K562 (cell line): ENCODE data around the gene MFSD12. TPM values are rescaled to one million over a fixed set of nuclear protein-coding genes. Genes with fewer than 3 reads are reported as not detected.

Experiments used
- ADNP ChIP-seq: fragments of 200-800 bp; sonication (Bioruptor generic); IDR thresholded peaks from 2 replicates; pipeline ENCODE4 v1.6.1; 2016; ENCODE audit warnings: missing genetic modification characterization, missing compliant biosample characterization
- CBX8 ChIP-seq: fragments of 200-600 bp; sonication (generic); IDR thresholded peaks from 2 replicates; pipeline ENCODE4 v1.6.1; 2012; ENCODE audit warnings: borderline replicate concordance, mixed run types, low read depth, mild to moderate bottlenecking, moderate library complexity, mixed read lengths, low read length, control low read depth, inconsistent platforms; ENCODE audit not compliant: poor library complexity, severe bottlenecking; ENCODE audit errors: extremely low read depth
- CHD4 ChIP-seq: fragments of 200-600 bp; sonication (generic); IDR thresholded peaks from 3 replicates; pipeline ENCODE4 v1.6.1; 2012; ENCODE audit warnings: low read depth, mild to moderate bottlenecking, mixed read lengths, low read length, inconsistent platforms; ENCODE audit not compliant: insufficient read depth, insufficient replicate concordance, poor library complexity, severe bottlenecking
- CREB1 ChIP-seq, 2 experiments: sonication (generic) in 1 of 2; formaldehyde crosslinking in 1 of 2; IDR thresholded peaks; 2 replicates each; pipeline versions ENCODE4 v1.6.1 to v1.8.0; 2012 to 2022; ENCODE audit warnings: inconsistent platforms in 1 of 2, mild to moderate bottlenecking in 1 of 2, missing genetic modification reagents in 1 of 2, moderate library complexity in 1 of 2
- FIP1L1 ChIP-seq: fragments of 200-400 bp; formaldehyde crosslinking; IDR thresholded peaks from 2 replicates; pipeline ENCODE4 v1.6.1; 2018; ENCODE audit warnings: mild to moderate bottlenecking, low read depth, low read length; ENCODE audit not compliant: poor library complexity, severe bottlenecking
- FOXJ2 ChIP-seq: fragments of 200-800 bp; sonication (Bioruptor generic); IDR thresholded peaks from 2 replicates; pipeline ENCODE4 v1.6.1; 2016; ENCODE audit warnings: missing genetic modification characterization, missing compliant biosample characterization
- FOXJ3 ChIP-seq: sonication (generic); formaldehyde crosslinking; IDR thresholded peaks from 2 replicates; pipeline ENCODE4 v1.4.0; 2020; ENCODE audit warnings: mild to moderate bottlenecking, missing genetic modification reagents
- GABPA ChIP-seq: fragments of 200-800 bp; sonication (Bioruptor generic); conservative IDR thresholded peaks from 2 replicates; pipeline ENCODE4 v1.6.1; 2016; ENCODE audit warnings: low read depth, missing genetic modification characterization, missing compliant biosample characterization
- NFE2 ChIP-seq: IDR thresholded peaks from 2 replicates; pipeline ENCODE4 v1.6.1; 2014; ENCODE audit warnings: antibody characterized with exemption, low read depth
- POLR2AphosphoS5 ChIP-seq: IDR thresholded peaks from 2 replicates; pipeline ENCODE4 v1.6.1; 2011; ENCODE audit warnings: mild to moderate bottlenecking, low read depth, low read length, moderate library complexity; ENCODE audit not compliant: control insufficient read depth, insufficient read depth
- RAD21 ChIP-seq, 2 experiments: fragments of 250-450 bp in 1 of 2; fragments of 450-650 bp in 1 of 2; sonication (Bioruptor Pico) in 1 of 2; formaldehyde crosslinking in 1 of 2; IDR thresholded peaks in 1 of 2; conservative IDR thresholded peaks in 1 of 2; 2 replicates each; pipeline versions ENCODE4 v1.4.0 to v1.8.0; 2020 to 2022; ENCODE audit warnings: mild to moderate bottlenecking in 2 of 2, moderate library complexity in 1 of 2
- RCOR1 ChIP-seq, 2 experiments: IDR thresholded peaks; 2 replicates each; pipeline ENCODE4 v1.6.1; 2012; ENCODE audit warnings: low read depth in 2 of 2, low read length in 2 of 2, borderline replicate concordance in 1 of 2, improper control_type of control experiment in 1 of 2
- ZNF174 ChIP-seq: fragments of 250-450 bp; sonication (Bioruptor Pico); IDR thresholded peaks from 2 replicates; pipeline ENCODE4 v1.4.0; 2020; ENCODE audit warnings: mild to moderate bottlenecking
- ZNF347 ChIP-seq: fragments of 450-650 bp; formaldehyde crosslinking; IDR thresholded peaks from 2 replicates; pipeline ENCODE4 v1.4.0; 2020; ENCODE audit warnings: low read depth, mild to moderate bottlenecking, moderate library complexity
- ZNF444 ChIP-seq: fragments of 250-450 bp; sonication (Bioruptor Pico); IDR thresholded peaks from 2 replicates; pipeline ENCODE4 v1.4.0; 2020; ENCODE audit warnings: mild to moderate bottlenecking, moderate library complexity
- ZNF445 ChIP-seq: fragments of 250-450 bp; sonication (Bioruptor Pico); IDR thresholded peaks from 2 replicates; pipeline ENCODE4 v1.4.0; 2020; ENCODE audit warnings: low read depth, mild to moderate bottlenecking, moderate library complexity
- polyA plus RNA-seq, 8 experiments: library from polyadenylated mRNA; depleted of rRNA in 4 of 8; stranded (reverse) in 5 of 8; unstranded in 3 of 8; fragments of >200 nt; fragmentation: Nextera tagmentation in 2 of 8; fragmentation: Illumina TruSeq in 1 of 8; extraction: Ambion mirVana in 2 of 8; extraction: Trizol in 1 of 8; gene quantifications; 2 replicates each; pipeline versions ENCODE4 v1.2.1 to v1.2.3, GENCODE V29; 2011 to 2014; ENCODE audit warnings: inconsistent platforms in 1 of 8, missing spikeins in 1 of 8
- total RNA-seq, 7 experiments: library from RNA; depleted of rRNA in 6 of 7; stranded (reverse); fragments of >200 nt in 6 of 7; fragmentation: Illumina TruSeq in 2 of 7; extraction: Trizol in 2 of 7; gene quantifications; 2 replicates each; pipeline versions ENCODE4 v1.2.1 to v1.2.3, GENCODE V29; 2011 to 2021; ENCODE audit warnings: low replicate concordance in 1 of 7
- TF ChIP-seq, protein P1 (sequence below): conservative IDR thresholded peaks from 2 replicates; pipeline ENCODE4 v1.6.1; 2011; ENCODE audit warnings: low read depth, mild to moderate bottlenecking, low read length; ENCODE audit not compliant: control insufficient read depth
- TF ChIP-seq, protein P2 (sequence below): fragments of 150-350 bp; conservative IDR thresholded peaks from 2 replicates; pipeline ENCODE4 v1.6.1; 2014; ENCODE audit warnings: low read length
- TF ChIP-seq, protein P3 (sequence below): fragments of 450-650 bp; IDR thresholded peaks from 2 replicates; pipeline ENCODE4 v1.6.1; 2016; ENCODE audit warnings: low read depth, mild to moderate bottlenecking, moderate library complexity

MFSD12 gene
- total and polyA plus RNA-seq, 9 of the 15 experiments (the other 6 are each of a cell fraction or from before 2014, with no cell fraction given) = 0.69 to 112 (median 31.8) TPM

DNA sequence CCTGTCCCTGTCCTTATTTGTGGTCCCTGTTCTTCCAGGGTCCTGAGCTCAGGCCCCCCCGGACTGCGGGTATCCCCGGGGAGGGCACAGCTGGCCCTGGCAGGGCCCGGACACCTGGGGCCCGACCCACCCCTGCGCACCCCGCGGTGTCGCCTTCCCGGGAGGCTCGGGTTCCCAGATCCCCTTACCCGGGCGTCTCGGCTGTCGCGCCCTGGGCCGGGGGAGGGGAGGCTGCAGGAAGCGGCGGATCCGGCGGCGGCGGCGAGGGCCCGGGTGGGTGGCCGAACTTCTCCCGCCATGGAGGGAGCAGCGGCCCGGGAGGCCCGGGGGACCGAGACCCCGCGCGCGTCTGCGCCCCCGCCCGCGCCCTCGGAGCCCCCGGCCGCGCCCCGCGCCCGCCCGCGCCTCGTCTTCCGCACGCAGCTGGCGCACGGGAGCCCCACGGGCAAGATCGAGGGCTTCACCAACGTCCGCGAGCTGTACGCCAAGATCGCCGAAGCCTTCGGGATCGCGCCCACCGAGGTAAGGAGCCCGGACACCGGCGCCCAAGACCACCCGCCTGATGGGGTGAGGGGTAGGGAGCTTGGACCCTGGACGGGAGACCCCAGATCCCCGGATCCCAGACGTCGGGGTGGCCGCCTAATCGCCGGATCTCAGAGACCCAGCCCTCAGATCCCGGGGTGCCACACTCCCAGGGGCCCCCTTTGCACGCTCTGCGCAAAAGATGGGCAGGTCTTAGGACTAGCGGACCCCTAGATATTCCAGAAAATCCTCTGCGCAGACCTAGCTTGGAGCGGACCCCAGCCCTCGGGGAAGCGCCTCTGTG is 28.1 kb upstream of the MFSD12 start, which contains the start of gene GIPC3 (continued):
- TF ChIP-seq, protein P1, sequence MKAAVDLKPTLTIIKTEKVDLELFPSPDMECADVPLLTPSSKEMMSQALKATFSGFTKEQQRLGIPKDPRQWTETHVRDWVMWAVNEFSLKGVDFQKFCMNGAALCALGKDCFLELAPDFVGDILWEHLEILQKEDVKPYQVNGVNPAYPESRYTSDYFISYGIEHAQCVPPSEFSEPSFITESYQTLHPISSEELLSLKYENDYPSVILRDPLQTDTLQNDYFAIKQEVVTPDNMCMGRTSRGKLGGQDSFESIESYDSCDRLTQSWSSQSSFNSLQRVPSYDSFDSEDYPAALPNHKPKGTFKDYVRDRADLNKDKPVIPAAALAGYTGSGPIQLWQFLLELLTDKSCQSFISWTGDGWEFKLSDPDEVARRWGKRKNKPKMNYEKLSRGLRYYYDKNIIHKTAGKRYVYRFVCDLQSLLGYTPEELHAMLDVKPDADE = no peak
- TF ChIP-seq, protein P2, sequence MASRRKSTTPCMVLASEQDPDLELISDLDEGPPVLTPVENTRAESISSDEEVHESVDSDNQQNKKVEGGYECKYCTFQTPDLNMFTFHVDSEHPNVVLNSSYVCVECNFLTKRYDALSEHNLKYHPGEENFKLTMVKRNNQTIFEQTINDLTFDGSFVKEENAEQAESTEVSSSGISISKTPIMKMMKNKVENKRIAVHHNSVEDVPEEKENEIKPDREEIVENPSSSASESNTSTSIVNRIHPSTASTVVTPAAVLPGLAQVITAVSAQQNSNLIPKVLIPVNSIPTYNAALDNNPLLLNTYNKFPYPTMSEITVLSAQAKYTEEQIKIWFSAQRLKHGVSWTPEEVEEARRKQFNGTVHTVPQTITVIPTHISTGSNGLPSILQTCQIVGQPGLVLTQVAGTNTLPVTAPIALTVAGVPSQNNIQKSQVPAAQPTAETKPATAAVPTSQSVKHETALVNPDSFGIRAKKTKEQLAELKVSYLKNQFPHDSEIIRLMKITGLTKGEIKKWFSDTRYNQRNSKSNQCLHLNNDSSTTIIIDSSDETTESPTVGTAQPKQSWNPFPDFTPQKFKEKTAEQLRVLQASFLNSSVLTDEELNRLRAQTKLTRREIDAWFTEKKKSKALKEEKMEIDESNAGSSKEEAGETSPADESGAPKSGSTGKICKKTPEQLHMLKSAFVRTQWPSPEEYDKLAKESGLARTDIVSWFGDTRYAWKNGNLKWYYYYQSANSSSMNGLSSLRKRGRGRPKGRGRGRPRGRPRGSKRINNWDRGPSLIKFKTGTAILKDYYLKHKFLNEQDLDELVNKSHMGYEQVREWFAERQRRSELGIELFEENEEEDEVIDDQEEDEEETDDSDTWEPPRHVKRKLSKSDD = no peak
- TF ChIP-seq NFE2 (no peak), FOXJ2 (tag) (no peak), ZNF347 (CRISPR knock-in tag) (no peak), CHD4 (no peak), POLR2AphosphoS5 (no peak), ADNP (no peak), FIP1L1 (no peak), CBX8 (no peak), RAD21 (CRISPR knock-in tag; conservative IDR thresholded peaks at IDR 0.05 in 1 of 2, IDR thresholded peaks at IDR 0.05 in 1 of 2) (no peak), CREB1 (IDR thresholded peaks at IDR 0.05) (no peak), CREB1 (CRISPR knock-in tag; IDR thresholded peaks at IDR 0.05) (no peak), FOXJ3 (no peak), ZNF174 (CRISPR knock-in tag) (no peak), GABPA (tag) (no peak), ZNF445 (CRISPR knock-in tag) (no peak), RCOR1 (IDR thresholded peaks at IDR 0.05; ENCODE audit: borderline replicate concordance in 1 of 2, low read depth in 2 of 2, low read length in 2 of 2) (no peak), ZNF444 (CRISPR knock-in tag) (no peak)
- TF ChIP-seq, protein P3, sequence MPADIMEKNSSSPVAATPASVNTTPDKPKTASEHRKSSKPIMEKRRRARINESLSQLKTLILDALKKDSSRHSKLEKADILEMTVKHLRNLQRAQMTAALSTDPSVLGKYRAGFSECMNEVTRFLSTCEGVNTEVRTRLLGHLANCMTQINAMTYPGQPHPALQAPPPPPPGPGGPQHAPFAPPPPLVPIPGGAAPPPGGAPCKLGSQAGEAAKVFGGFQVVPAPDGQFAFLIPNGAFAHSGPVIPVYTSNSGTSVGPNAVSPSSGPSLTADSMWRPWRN = no peak
